Endothelial cell (in vitro differentiated cells): Measurements from ENCODE around the gene DUSP3. TPM values are rescaled to one million over a fixed set of nuclear protein-coding genes. Genes with fewer than 3 reads are reported as not detected.

Source experiments
- DNase-seq: peaks from one replicate; pipeline ENCODE4 v3.0.0; 2021; ENCODE audit warnings: low spot score
- H3K27ac Mint-ChIP-seq: one replicate; pipeline ENCODE4 v1.8.0; 2021; ENCODE audit warnings: mixed read lengths, inconsistent platforms; ENCODE audit not compliant: unreplicated experiment
- H3K27me3 Mint-ChIP-seq: one replicate; pipeline ENCODE4 v1.8.0; 2021; ENCODE audit warnings: mild to moderate bottlenecking, moderate library complexity, mixed read lengths, inconsistent platforms; ENCODE audit not compliant: unreplicated experiment
- H3K36me3 Mint-ChIP-seq: one replicate; pipeline ENCODE4 v1.8.0; 2021; ENCODE audit warnings: mild to moderate bottlenecking, low read depth, mixed read lengths, inconsistent platforms; ENCODE audit not compliant: unreplicated experiment
- H3K4me1 Mint-ChIP-seq: one replicate; pipeline ENCODE4 v1.8.0; 2021; ENCODE audit warnings: mild to moderate bottlenecking, mixed read lengths, inconsistent platforms; ENCODE audit not compliant: unreplicated experiment
- H3K4me3 Mint-ChIP-seq: one replicate; pipeline ENCODE4 v1.8.0; 2021; ENCODE audit warnings: mild to moderate bottlenecking, mixed read lengths, inconsistent platforms; ENCODE audit not compliant: unreplicated experiment
- H3K9me3 Mint-ChIP-seq: one replicate; pipeline ENCODE4 v1.8.0; 2021; ENCODE audit warnings: mixed read lengths, inconsistent platforms; ENCODE audit not compliant: unreplicated experiment
- CTCF ChIP-seq: fragments of 200-600 bp; sonication (generic); IDR thresholded peaks from one replicate; pipeline ENCODE4 v1.5.0; 2021; ENCODE audit warnings: antibody characterized with exemption; ENCODE audit not compliant: unreplicated experiment
- total RNA-seq: library from RNA; stranded (reverse); fragmentation: NEBNext Ultra II Directional; extraction: Animal tissue kit (Norgen Biotek cat#: 25700); gene quantifications from one replicate; pipeline ENCODE4 v1.2.1, GENCODE V29; 2021; ENCODE audit not compliant: unreplicated experiment

Gene DUSP3
- total RNA-seq, 1 donor from 2014 or later: 41.4 TPM

GRCh38 chr17:43791589-43791988 is 12.8 kb upstream of the DUSP3 start:
- no peaks in the 10 kb centered on the region for H3K9me3 Mint-ChIP-seq
- no peak overlapping the region for H3K4me3 Mint-ChIP-seq
- H3K27ac Mint-ChIP-seq: no peak overlapping the region
- TF ChIP-seq CTCF: no peak
- H3K4me1 Mint-ChIP-seq: no peaks in the 10 kb centered on the region
- DNase-seq: no peak
- H3K27me3 Mint-ChIP-seq: peaks cover 1% of the 10 kb centered on the region
- H3K36me3 Mint-ChIP-seq: no peaks in the 10 kb centered on the region

GRCh38 chr17:43790311-43790940 is 11.6 kb upstream of the DUSP3 start:
- peaks cover 1% of the 10 kb centered on the region for H3K27me3 Mint-ChIP-seq
- H3K36me3 Mint-ChIP-seq: no peaks in the 10 kb centered on the region
- DNase-seq: no peak
- H3K4me3 Mint-ChIP-seq: no peak overlapping the region
- no peaks in the 10 kb centered on the region for H3K4me1 Mint-ChIP-seq
- TF ChIP-seq CTCF: no peak
- no peak overlapping the region for H3K27ac Mint-ChIP-seq
- no peaks in the 10 kb centered on the region for H3K9me3 Mint-ChIP-seq

DNA sequence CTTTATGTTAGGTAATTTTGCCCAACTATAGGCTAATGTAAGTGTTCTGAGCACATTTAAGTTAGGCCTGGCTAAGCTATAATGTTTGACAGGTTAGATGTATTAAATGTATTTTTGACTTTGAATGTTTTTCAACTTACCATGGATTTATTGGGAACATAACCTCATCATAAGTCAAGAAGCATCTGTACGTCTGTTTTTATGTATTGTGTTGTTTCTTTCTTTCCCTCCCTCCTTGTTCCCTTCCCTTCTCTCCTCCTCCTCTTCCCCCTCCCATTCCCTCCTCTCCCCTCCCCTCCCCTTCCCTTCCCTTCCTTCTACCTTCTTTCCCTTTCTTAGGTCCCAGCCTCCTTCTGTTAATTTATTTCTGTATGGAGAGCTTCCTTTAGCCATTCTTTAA is 10.7 kb upstream of the DUSP3 start:
- Mint-ChIP-seq H3K27me3 (peaks cover 2% of the 10 kb centered on the region), H3K27ac (no peak overlapping the region), H3K9me3 (no peaks in the 10 kb centered on the region), H3K4me3 (no peak overlapping the region), H3K4me1 (no peaks in the 10 kb centered on the region), H3K36me3 (no peaks in the 10 kb centered on the region)
- DNase-seq: no peak
- TF ChIP-seq CTCF: no peak

- Mint-ChIP-seq H3K4me1 (no peaks in the 10 kb centered on the region), H3K36me3 (no peaks in the 10 kb centered on the region), H3K9me3 (no peaks in the 10 kb centered on the region), H3K27me3 (peaks cover 2% of the 10 kb centered on the region), H3K4me3 (no peak overlapping the region), H3K27ac (no peak overlapping the region)
- DNase-seq: no peak
- no peak for TF ChIP-seq CTCF
Measured at GRCh38 chr17:43788540-43788939, 9.8 kb upstream of the DUSP3 start.

DNA sequence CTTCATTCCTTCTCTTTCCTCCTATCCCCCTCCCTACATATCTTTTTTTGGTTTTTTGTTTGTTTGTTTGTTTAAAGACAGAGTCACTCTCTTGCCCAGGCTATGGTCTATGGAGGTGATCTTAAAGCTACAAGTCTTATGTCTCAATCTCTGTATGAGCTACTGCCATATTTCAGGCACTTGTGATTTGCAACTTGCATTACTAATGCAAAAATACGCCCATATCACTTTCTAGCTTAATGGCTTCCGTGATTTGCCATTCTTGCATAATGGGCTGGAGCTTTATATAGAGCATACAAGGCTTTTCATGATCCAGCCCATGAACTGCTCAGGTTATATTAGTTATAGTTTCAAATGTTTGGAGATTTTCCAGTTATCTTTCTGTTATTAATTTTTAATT is 9.0 kb upstream of the DUSP3 start:
- Mint-ChIP-seq H3K27ac (no peak overlapping the region), H3K36me3 (no peaks in the 10 kb centered on the region), H3K27me3 (peaks cover 2% of the 10 kb centered on the region), H3K4me3 (no peak overlapping the region), H3K4me1 (no peaks in the 10 kb centered on the region), H3K9me3 (no peaks in the 10 kb centered on the region)
- no peak for DNase-seq
- no peak for TF ChIP-seq CTCF
